ENCODE measurements around the gene ENKUR. TPM values are rescaled to one million over a fixed set of nuclear protein-coding genes. Genes with fewer than 3 reads are reported as not detected.

Gene ENKUR
- total and polyA plus RNA-seq, 2 donors from 2014 or later: 0.41 to 0.73 TPM

DNA sequence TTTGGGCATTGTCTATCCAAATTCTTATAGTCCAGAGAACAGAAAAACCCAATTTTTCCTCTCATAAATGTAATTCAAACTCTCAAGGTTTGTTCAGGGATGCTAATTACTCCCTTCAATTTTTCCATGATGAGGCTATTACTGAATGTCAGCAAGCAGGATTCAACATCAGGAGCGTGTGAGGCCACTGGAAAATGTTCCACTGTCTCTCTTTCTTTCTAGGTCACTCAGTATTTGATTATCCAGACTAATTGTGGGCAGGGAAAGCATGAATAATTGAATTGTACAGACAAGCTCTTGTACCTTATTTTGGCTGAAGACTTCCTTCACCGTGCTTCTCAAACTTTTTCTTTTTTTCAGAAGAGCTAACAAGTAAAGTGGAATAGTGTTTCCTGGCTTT, 31.1 kb upstream of the ENKUR start:
- Histone ChIP-seq H3K27ac (ENCODE audit: low read depth in 2 of 2, low read length in 2 of 2) (no peak overlapping the region), H3K9me3 (ENCODE audit: control insufficient read depth in 2 of 3, insufficient read depth in 1 of 3, low read length in 3 of 3) (no peaks in the 10 kb centered on the region), H3K27me3 (ENCODE audit: control insufficient read depth, insufficient read depth, low read length) (no peaks in the 10 kb centered on the region), H3K4me3 (ENCODE audit: low read length in 3 of 3) (no peak overlapping the region), H3K9ac (ENCODE audit: low read length in 3 of 3) (no peak overlapping the region), H3K36me3 (ENCODE audit: control insufficient read depth in 2 of 3, insufficient read depth in 3 of 3, low read length in 3 of 3) (no peaks in the 10 kb centered on the region), H3K4me1 (ENCODE audit: control insufficient read depth in 2 of 3, insufficient read depth in 2 of 3, low read depth in 1 of 3, low read length in 3 of 3) (no peaks in the 10 kb centered on the region)
- intact Hi-C loops (cut with DNase I): no loop called here
- TF ChIP-seq, protein P1, sequence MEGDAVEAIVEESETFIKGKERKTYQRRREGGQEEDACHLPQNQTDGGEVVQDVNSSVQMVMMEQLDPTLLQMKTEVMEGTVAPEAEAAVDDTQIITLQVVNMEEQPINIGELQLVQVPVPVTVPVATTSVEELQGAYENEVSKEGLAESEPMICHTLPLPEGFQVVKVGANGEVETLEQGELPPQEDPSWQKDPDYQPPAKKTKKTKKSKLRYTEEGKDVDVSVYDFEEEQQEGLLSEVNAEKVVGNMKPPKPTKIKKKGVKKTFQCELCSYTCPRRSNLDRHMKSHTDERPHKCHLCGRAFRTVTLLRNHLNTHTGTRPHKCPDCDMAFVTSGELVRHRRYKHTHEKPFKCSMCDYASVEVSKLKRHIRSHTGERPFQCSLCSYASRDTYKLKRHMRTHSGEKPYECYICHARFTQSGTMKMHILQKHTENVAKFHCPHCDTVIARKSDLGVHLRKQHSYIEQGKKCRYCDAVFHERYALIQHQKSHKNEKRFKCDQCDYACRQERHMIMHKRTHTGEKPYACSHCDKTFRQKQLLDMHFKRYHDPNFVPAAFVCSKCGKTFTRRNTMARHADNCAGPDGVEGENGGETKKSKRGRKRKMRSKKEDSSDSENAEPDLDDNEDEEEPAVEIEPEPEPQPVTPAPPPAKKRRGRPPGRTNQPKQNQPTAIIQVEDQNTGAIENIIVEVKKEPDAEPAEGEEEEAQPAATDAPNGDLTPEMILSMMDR (IDR thresholded peaks at IDR 0.05; ENCODE audit: borderline replicate concordance, extremely low read depth, insufficient read depth): no peak
- DNase-seq (no peak), FAIRE-seq (no peak)

- Histone ChIP-seq H3K27me3 (ENCODE audit: control insufficient read depth, insufficient read depth, low read length) (no peaks in the 10 kb centered on the region), H3K4me3 (ENCODE audit: low read length in 3 of 3) (no peak overlapping the region), H3K27ac (ENCODE audit: low read depth in 2 of 2, low read length in 2 of 2) (no peak overlapping the region), H3K9ac (ENCODE audit: low read length in 3 of 3) (no peak overlapping the region), H3K9me3 (ENCODE audit: control insufficient read depth in 2 of 3, insufficient read depth in 1 of 3, low read length in 3 of 3) (no peaks in the 10 kb centered on the region), H3K4me1 (ENCODE audit: control insufficient read depth in 2 of 3, insufficient read depth in 2 of 3, low read depth in 1 of 3, low read length in 3 of 3) (no peaks in the 10 kb centered on the region), H3K36me3 (ENCODE audit: control insufficient read depth in 2 of 3, insufficient read depth in 3 of 3, low read length in 3 of 3) (no peaks in the 10 kb centered on the region)
- intact Hi-C loops (cut with DNase I): no loop called here
- DNase-seq (no peak), FAIRE-seq (no peak)
- TF ChIP-seq, protein P1 (IDR thresholded peaks at IDR 0.05; ENCODE audit: borderline replicate concordance, extremely low read depth, insufficient read depth): no peak
Measured at GRCh38 chr10:25046641-25047040, 30.7 kb upstream of the ENKUR start.

GRCh38 chr10:25039531-25039930, 23.6 kb upstream of the ENKUR start:
- no peak overlapping the region for H3K9ac ChIP-seq (ENCODE audit: low read length in 3 of 3)
- intact Hi-C loops (cut with DNase I): no loop called here
- no peak overlapping the region for H3K27ac ChIP-seq (ENCODE audit: low read depth in 2 of 2, low read length in 2 of 2)
- no peaks in the 10 kb centered on the region for H3K4me1 ChIP-seq (ENCODE audit: control insufficient read depth in 2 of 3, insufficient read depth in 2 of 3, low read depth in 1 of 3, low read length in 3 of 3)
- no peaks in the 10 kb centered on the region for H3K9me3 ChIP-seq (ENCODE audit: control insufficient read depth in 2 of 3, insufficient read depth in 1 of 3, low read length in 3 of 3)
- FAIRE-seq (no peak), DNase-seq (no peak)
- no peak overlapping the region for H3K4me3 ChIP-seq (ENCODE audit: low read length in 3 of 3)
- H3K36me3 ChIP-seq (ENCODE audit: control insufficient read depth in 2 of 3, insufficient read depth in 3 of 3, low read length in 3 of 3): no peaks in the 10 kb centered on the region
- TF ChIP-seq, protein P1 (IDR thresholded peaks at IDR 0.05; ENCODE audit: borderline replicate concordance, extremely low read depth, insufficient read depth): no peak
- H3K27me3 ChIP-seq (ENCODE audit: control insufficient read depth, insufficient read depth, low read length): no peaks in the 10 kb centered on the region

DNA sequence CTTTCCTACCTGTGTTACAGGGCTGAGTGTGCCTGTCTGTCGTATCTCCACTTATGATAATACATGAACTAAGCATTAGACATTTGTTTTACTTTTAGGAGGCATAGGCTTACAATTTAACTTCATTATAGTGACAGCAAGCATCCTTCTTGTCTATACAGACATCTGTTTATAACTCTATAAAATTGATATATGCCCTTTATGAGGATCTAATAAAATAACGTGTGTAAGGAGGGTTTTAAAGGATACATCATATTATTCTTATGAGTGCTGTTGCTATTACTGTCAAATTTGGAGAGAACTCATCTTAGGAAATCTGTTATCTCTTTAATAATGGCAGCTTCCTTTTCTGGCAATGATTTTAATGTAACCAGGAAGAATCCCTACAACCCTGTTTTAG, 22.4 kb upstream of the ENKUR start:
- H3K36me3 ChIP-seq (ENCODE audit: control insufficient read depth in 2 of 3, insufficient read depth in 3 of 3, low read length in 3 of 3): no peaks in the 10 kb centered on the region
- H3K4me1 ChIP-seq (ENCODE audit: control insufficient read depth in 2 of 3, insufficient read depth in 2 of 3, low read depth in 1 of 3, low read length in 3 of 3): no peaks in the 10 kb centered on the region
- no peak overlapping the region for H3K4me3 ChIP-seq (ENCODE audit: low read length in 3 of 3)
- no peak overlapping the region for H3K9ac ChIP-seq (ENCODE audit: low read length in 3 of 3)
- H3K27me3 ChIP-seq (ENCODE audit: control insufficient read depth, insufficient read depth, low read length): no peaks in the 10 kb centered on the region
- DNase-seq (no peak), FAIRE-seq (no peak)
- TF ChIP-seq, protein P1 (IDR thresholded peaks at IDR 0.05; ENCODE audit: borderline replicate concordance, extremely low read depth, insufficient read depth): no peak
- intact Hi-C loops (cut with DNase I): no loop called here
- H3K27ac ChIP-seq (ENCODE audit: low read depth in 2 of 2, low read length in 2 of 2): no peak overlapping the region
- H3K9me3 ChIP-seq (ENCODE audit: control insufficient read depth in 2 of 3, insufficient read depth in 1 of 3, low read length in 3 of 3): no peaks in the 10 kb centered on the region
